ENCODE measurements around the gene PTPRK.

DNA sequence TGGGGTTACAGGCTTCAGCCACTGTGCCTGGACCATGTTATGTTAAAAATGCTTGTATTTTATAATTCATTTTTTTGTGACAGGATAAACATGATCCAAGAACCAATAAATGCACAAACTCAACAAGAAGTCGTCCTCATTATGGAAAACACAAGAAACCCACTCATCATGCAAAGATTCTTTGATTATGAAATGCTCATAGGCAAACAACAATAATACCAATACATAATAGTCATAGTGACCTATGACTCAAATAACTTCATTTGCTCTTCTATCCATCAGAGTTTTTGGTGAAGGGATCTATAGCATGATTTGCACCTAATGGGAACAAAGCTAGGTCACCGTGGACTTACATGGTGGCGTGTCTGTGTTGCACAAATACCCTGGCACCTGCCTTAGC, 402.5 kb downstream of the PTPRK start:
- TF ChIP-seq, protein P1, sequence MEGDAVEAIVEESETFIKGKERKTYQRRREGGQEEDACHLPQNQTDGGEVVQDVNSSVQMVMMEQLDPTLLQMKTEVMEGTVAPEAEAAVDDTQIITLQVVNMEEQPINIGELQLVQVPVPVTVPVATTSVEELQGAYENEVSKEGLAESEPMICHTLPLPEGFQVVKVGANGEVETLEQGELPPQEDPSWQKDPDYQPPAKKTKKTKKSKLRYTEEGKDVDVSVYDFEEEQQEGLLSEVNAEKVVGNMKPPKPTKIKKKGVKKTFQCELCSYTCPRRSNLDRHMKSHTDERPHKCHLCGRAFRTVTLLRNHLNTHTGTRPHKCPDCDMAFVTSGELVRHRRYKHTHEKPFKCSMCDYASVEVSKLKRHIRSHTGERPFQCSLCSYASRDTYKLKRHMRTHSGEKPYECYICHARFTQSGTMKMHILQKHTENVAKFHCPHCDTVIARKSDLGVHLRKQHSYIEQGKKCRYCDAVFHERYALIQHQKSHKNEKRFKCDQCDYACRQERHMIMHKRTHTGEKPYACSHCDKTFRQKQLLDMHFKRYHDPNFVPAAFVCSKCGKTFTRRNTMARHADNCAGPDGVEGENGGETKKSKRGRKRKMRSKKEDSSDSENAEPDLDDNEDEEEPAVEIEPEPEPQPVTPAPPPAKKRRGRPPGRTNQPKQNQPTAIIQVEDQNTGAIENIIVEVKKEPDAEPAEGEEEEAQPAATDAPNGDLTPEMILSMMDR (IDR thresholded peaks at IDR 0.05): no peak
- TF ChIP-seq EP300 (IDR thresholded peaks at IDR 0.05; ENCODE audit: low read depth): no peak

All from transverse colon (tissue), 3 donors.